GM12878 (cell line): Measurements from ENCODE around the gene SVIL. TPM values are rescaled to one million over a fixed set of nuclear protein-coding genes. Genes with fewer than 3 reads are reported as not detected.
"Not testable (repeated sequence)": the region's sequence is repeated elsewhere in the genome, so short reads cannot be mapped to it uniquely, and the experiment has no call there.

ENCODE experiments used
- ATAC-seq: fragments of 200-7000 bp; cut with Tn5 transposase; 3 replicates; pipeline ENCODE4 v1.9.1; 2020; ENCODE audit warnings: mild to moderate bottlenecking, moderate library complexity
- BruUV-seq: library from RNA; stranded (reverse); fragments of 400-500 nt; replicated peaks from 2 replicates; lab custom pipeline; 2021; lab: Mats Ljungman, UMichigan
- CTCF ChIA-PET: fragments of 300-600 bp; sonication (Branson Sonifier 250); formaldehyde crosslinking; extraction: SDS; loops from one replicate; lab custom pipeline; 2021; ENCODE audit warnings: inconsistent platforms; lab: Yijun Ruan, JAX
- POLR2A ChIA-PET: fragments of 350-600 bp; formaldehyde crosslinking; extraction: SDS; loops from one replicate; lab custom pipeline; 2021; ENCODE audit warnings: inconsistent platforms; lab: Charles Lee
- RAD21 ChIA-PET: fragments of 300-600 bp; sonication (Branson Sonifier 250); formaldehyde crosslinking; loops from one replicate; lab custom pipeline; 2023; ENCODE audit warnings: antibody characterized with exemption; ENCODE audit not compliant: unreplicated experiment; lab: Charles Lee
- SMC1A ChIA-PET: fragments of 300-600 bp; sonication (Branson Sonifier 250); formaldehyde crosslinking; loops from one replicate; lab custom pipeline; 2023; ENCODE audit not compliant: unreplicated experiment, uncharacterized antibody; lab: Charles Lee
- DNase-seq: peaks from one replicate; pipeline ENCODE4 v3.0.0-alpha.2; 2011; ENCODE audit warnings: low read depth, low spot score
- FAIRE-seq: peaks from 3 replicates; lab custom pipeline; 2011; peaks lifted over from hg19 to GRCh38; lab: Jason Lieb, UNC
- H2AFZ ChIP-seq: 2 replicates; pipeline ENCODE4 v1.6.0; 2011; ENCODE audit warnings: low read depth, low read length, control low read depth; ENCODE audit not compliant: control insufficient read depth
- H3K27ac ChIP-seq: 2 replicates; pipeline ENCODE4 v1.5.1; 2011; ENCODE audit warnings: control low read depth; ENCODE audit not compliant: control insufficient read depth, insufficient read depth
- H3K27me3 ChIP-seq, 2 experiments: replicated peaks in 1 of 2; 2 replicates each; pipeline versions ENCODE4 v1.6.0 to v1.6.1; 2011; ENCODE audit warnings: low read length in 1 of 2; ENCODE audit not compliant: control insufficient read depth in 2 of 2, insufficient read depth in 2 of 2
- H3K36me3 ChIP-seq, 2 experiments: 2 replicates each; pipeline ENCODE4 v1.5.1; 2011; ENCODE audit warnings: low read length in 1 of 2; ENCODE audit not compliant: control insufficient read depth in 2 of 2, insufficient read depth in 2 of 2
- H3K4me1 ChIP-seq: 2 replicates; pipeline ENCODE4 v1.6.1; 2011; ENCODE audit warnings: mild to moderate bottlenecking, low read length, moderate library complexity, mixed read lengths; ENCODE audit not compliant: control insufficient read depth, insufficient read depth
- H3K4me2 ChIP-seq: 2 replicates; pipeline ENCODE4 v1.6.0; 2011; ENCODE audit warnings: control low read depth; ENCODE audit not compliant: control insufficient read depth, insufficient read depth
- H3K4me3 ChIP-seq: fragments of 200-600 bp; sonication (generic); 2 replicates; pipeline ENCODE4 v1.5.1; 2016
- H3K79me2 ChIP-seq: 2 replicates; pipeline ENCODE4 v1.6.0; 2011; ENCODE audit warnings: low read length; ENCODE audit not compliant: control insufficient read depth, insufficient read depth
- H3K9ac ChIP-seq: 2 replicates; pipeline ENCODE4 v1.8.0; 2011; ENCODE audit warnings: low read length, control low read depth, mixed read lengths; ENCODE audit not compliant: control insufficient read depth, insufficient read depth
- H3K9me3 ChIP-seq: replicated peaks from 3 replicates; pipeline ENCODE4 v1.5.1; 2011; ENCODE audit warnings: mild to moderate bottlenecking, low read length; ENCODE audit not compliant: control insufficient read depth, insufficient read depth
- H4K20me1 ChIP-seq: 2 replicates; pipeline ENCODE4 v1.6.0; 2011; ENCODE audit not compliant: control insufficient read depth, insufficient read depth
- WGBS: methylation state at CpG from one replicate; pipeline ENCODE4 v1.1.6; 2016; ENCODE audit warnings: low lambda C conversion rate; ENCODE audit not compliant: insufficient replicate concordance, insufficient coverage; ENCODE audit errors: missing lambda C conversion rate; 5-methylcytosine and 5-hydroxymethylcytosine counted together
- in situ Hi-C: fragments of 300-500 bp; cut with MboI; formaldehyde crosslinking; loops from 9 replicates; pipeline ENCODE4 v1.14.3; 2018; ENCODE audit warnings: mixed read lengths
- intact Hi-C: fragments of 100-400 bp; cut with micrococcal nuclease; formaldehyde crosslinking; loops from one replicate; pipeline ENCODE4 v1.14.2; 2022; ENCODE audit not compliant: unreplicated experiment
- polyA plus RNA-seq, 11 experiments: library from polyadenylated mRNA; depleted of rRNA in 4 of 11; unstranded in 6 of 11; stranded (reverse) in 5 of 11; fragments of >200 nt; fragmentation: Nextera tagmentation in 4 of 11; fragmentation: Illumina TruSeq in 1 of 11; extraction: Ambion mirVana in 4 of 11; extraction: Trizol in 1 of 11; gene quantifications; 1 replicate in 1 of 11; 2 replicates in 10 of 11; pipeline versions ENCODE4 v1.2.1 to v1.2.3, GENCODE V29; 2011 to 2016; ENCODE audit warnings: inconsistent platforms in 2 of 11, missing spikeins in 2 of 11, low read depth in 1 of 11
- total RNA-seq, 4 experiments: library from RNA; depleted of rRNA in 3 of 4; stranded (reverse); fragments of >200 nt in 3 of 4; fragmentation: Illumina TruSeq in 1 of 4; extraction: Trizol in 1 of 4; gene quantifications; 2 replicates each; pipeline versions ENCODE4 v1.2.1 to v1.2.3, GENCODE V29; 2013 to 2021
- TF ChIP-seq, protein P1 (sequence below), 3 experiments: IDR thresholded peaks in 2 of 3; conservative IDR thresholded peaks in 1 of 3; 2 replicates each; pipeline ENCODE4 v1.5.1; 2011; ENCODE audit warnings: low read depth in 3 of 3, low read length in 3 of 3, mild to moderate bottlenecking in 3 of 3, control low read depth in 2 of 3, moderate library complexity in 2 of 3, inconsistent platforms in 1 of 3, mixed read lengths in 1 of 3; ENCODE audit not compliant: control insufficient read depth in 2 of 3, insufficient read depth in 1 of 3; ENCODE audit errors: extremely low read depth in 1 of 3

SVIL gene
- total and polyA plus RNA-seq, 10 of the 15 experiments (the other 5 are each of a cell fraction or from before 2014, with no cell fraction given) = 0.22 to 1.9 (median 0.87) TPM

GRCh38 chr10:29487884-29488266 is 146.9 kb downstream of the SVIL start:
- peak; percentile 59 for ATAC-seq
- H3K27me3 ChIP-seq, POLR2A ChIA-PET, H3K27ac ChIP-seq, in situ Hi-C loops, intact Hi-C loops, H3K9me3 ChIP-seq, H3K79me2 ChIP-seq, H3K9ac ChIP-seq, H4K20me1 ChIP-seq, H2AFZ ChIP-seq: not testable (repeated sequence)
- 2% methylated on average over 7 of the region's 7 CpGs for WGBS
- TF ChIP-seq, protein P1, sequence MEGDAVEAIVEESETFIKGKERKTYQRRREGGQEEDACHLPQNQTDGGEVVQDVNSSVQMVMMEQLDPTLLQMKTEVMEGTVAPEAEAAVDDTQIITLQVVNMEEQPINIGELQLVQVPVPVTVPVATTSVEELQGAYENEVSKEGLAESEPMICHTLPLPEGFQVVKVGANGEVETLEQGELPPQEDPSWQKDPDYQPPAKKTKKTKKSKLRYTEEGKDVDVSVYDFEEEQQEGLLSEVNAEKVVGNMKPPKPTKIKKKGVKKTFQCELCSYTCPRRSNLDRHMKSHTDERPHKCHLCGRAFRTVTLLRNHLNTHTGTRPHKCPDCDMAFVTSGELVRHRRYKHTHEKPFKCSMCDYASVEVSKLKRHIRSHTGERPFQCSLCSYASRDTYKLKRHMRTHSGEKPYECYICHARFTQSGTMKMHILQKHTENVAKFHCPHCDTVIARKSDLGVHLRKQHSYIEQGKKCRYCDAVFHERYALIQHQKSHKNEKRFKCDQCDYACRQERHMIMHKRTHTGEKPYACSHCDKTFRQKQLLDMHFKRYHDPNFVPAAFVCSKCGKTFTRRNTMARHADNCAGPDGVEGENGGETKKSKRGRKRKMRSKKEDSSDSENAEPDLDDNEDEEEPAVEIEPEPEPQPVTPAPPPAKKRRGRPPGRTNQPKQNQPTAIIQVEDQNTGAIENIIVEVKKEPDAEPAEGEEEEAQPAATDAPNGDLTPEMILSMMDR (IDR thresholded peaks at IDR 0.05 in 2 of 3, conservative IDR thresholded peaks at IDR 0.05 in 1 of 3; ENCODE audit: control insufficient read depth in 2 of 3, extremely low read depth in 1 of 3, insufficient read depth in 1 of 3, low read depth in 3 of 3, low read length in 3 of 3) = 0 out of 6 replicates have a peak, but pooled peaks of 1 of the 3 experiments have one; percentile 5
- TF ChIP-seq, all 136 proteins: peak for 1; not testable (repeated sequence) for 135
- RAD21 ChIA-PET = interaction anchor here (1.9 kb wide), 1 partner anchor 9 kb away, joined by 5 read pairs; no protein-coding TSS in a partner anchor
- not testable (repeated sequence) for H3K36me3 ChIP-seq, DNase-seq, H3K4me2 ChIP-seq, H3K4me3 ChIP-seq, H3K4me1 ChIP-seq, FAIRE-seq, BruUV-seq
- CTCF ChIA-PET = interaction anchor here (1.3 to 3.1 kb wide), 2 partner anchors 8 to 42 kb away, joined by 3 to 20 read pairs; no protein-coding TSS in a partner anchor
- SMC1A ChIA-PET = interaction anchor here (1.0 kb wide), 1 partner anchor 8 kb away, joined by 3 read pairs; no protein-coding TSS in a partner anchor

DNA sequence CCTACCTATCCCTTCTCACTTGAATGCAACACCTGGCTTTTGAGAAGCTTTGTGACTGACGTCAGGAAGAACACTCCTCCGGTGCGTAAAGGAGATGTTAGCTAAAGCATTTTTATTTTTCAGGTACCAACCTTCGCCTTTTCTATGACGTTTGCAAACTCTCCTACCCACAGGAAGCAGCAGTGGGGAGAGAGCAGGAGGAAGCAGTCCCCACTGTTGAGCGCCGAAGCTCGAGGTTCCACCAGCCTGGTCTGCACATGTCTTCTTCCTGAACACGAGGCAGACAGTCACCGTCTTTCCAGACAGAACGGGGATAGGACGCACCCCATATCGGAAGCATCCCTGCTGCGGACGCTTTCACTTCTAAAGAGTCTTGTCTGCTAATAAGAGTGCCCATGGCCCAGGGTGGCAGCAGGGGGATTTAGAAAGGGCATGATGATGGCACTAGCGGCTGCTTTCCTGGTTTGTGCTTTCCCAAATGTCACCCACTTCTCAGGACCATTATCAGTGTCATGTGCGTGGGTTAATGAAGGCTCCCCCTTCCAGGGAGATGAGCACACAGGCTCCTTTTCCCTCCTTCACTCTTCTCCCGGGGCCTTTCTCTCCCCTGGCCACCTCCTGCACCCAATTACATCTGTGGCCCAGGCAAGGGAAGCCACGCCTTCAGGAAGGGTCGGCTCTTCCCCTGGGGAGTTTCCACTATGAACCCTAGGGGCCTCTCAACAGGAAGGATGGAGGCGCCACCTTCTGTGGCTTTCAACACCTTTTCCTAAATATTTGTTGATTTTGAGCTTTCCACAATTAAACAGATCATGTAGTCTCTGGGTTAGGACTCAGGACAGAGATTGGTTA is 147.5 kb downstream of the SVIL start:
- H3K9ac ChIP-seq, H3K27ac ChIP-seq, H4K20me1 ChIP-seq, H2AFZ ChIP-seq, in situ Hi-C loops, BruUV-seq, POLR2A ChIA-PET, H3K4me1 ChIP-seq, H3K79me2 ChIP-seq, intact Hi-C loops, FAIRE-seq, H3K27me3 ChIP-seq, DNase-seq, H3K9me3 ChIP-seq, H3K36me3 ChIP-seq, H3K4me3 ChIP-seq, H3K4me2 ChIP-seq: not testable (repeated sequence)
- RAD21 ChIA-PET = interaction anchor here (1.9 kb wide), 1 partner anchor 9 kb away, joined by 5 read pairs; no protein-coding TSS in a partner anchor
- ATAC-seq = peak; percentile 53
- CTCF ChIA-PET = interaction anchor here (0.6 to 3.1 kb wide), 4 partner anchors 9 to 1100 kb away, joined by 3 to 20 read pairs (median 4); no protein-coding TSS in a partner anchor
- 54% methylated on average over 21 of the region's 21 CpGs for WGBS
- SMC1A ChIA-PET = interaction anchor here (1.0 kb wide), 1 partner anchor 9 kb away, joined by 3 read pairs; no protein-coding TSS in a partner anchor
